Measurements from ENCODE around the gene HAGH. TPM values are rescaled to one million over a fixed set of nuclear protein-coding genes. Genes with fewer than 3 reads are reported as not detected.
A peak's percentile ranks its signal among the peaks of the same experiment; 100 is the strongest.
"Not testable (repeated sequence)": the region's sequence is repeated elsewhere in the genome, so short reads cannot be mapped to it uniquely, and the experiment has no call there.

The HAGH gene
- polyA plus RNA-seq (ENCODE audit: insufficient read length in 4 of 4), result 10 to 100 TPM; 38.0 to 56.2 (median 49.5) TPM

- DNase-seq (ENCODE audit: low read depth in 4 of 4, low spot score in 2 of 4), result peak; percentile 82 to 91 (median 89)
These were observed at the start of gene HAGH, which contains the start of gene FAHD1 for GRCh38 chr16:1826691-1827573. HAGH (minus strand) TSS chr16:1826825; CDS start chr16:1826787, 38 bp downstream. FAHD1 (plus strand) TSS chr16:1827206; CDS start chr16:1827239, 33 bp downstream.

DNA sequence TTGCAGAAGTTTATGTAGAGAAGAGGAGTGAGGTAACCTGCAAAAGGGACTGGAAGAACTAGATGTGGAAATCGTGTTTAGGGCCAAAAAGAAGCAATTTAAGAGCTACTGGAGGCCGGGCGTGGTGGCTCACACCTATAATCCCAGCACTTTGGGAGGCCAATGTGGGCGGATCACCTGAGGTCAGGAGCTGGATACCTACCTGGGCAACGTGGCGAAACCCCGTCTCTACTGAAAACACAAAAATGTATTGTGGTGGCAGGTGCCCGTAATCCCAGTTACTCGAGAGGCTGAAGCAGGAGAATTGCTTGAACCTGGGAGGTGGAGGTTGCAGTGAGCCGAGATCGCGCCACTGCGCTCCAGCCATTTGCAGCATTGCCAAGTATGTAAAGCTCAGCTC, 49.4 kb upstream of the HAGH start:
- not testable (repeated sequence) for DNase-seq (ENCODE audit: low read depth in 4 of 4, low spot score in 2 of 4)

GRCh38 chr16:1874854-1875253, 48.2 kb upstream of the HAGH start:
- DNase-seq (ENCODE audit: low read depth in 4 of 4, low spot score in 2 of 4), result peak in 1 of 4 donors; percentile 21

DNA sequence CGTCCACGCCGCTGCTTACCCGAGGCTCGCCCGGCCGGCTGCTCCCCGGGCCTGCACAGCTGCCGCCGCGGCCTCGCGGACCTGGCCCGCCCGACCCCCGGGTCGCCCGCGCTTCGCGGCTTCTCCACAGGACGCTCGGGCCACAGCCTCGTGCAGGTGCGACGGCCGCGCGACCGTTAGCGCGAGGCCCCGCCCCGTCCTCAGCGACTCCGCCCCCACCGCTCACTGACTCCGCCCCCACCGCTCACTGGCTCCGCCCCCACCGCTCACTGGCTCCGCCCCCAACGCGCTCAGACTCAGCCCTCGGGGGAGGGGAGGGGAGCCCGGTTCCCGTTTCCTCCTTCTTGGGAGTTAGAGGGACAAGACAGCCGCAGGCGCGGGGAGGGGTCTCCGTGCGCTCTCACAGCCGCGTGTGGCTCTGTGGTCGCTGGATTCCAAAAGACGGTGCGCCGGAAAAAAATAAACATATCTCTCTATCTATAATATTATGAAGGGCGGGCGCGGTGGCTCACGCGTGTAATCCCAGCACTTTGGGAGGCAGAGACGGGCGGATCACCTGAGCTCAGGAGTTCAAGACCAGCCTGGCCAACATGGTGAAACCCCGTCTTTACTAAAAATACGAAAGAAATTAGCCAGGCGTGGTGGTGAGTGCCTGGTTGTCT, 45.5 kb upstream of the HAGH start, which contains the start of gene MEIOB:
MEIOB (minus strand) TSS at position 191 of the 662 bp plus-strand sequence. CDS start 3,989 bp downstream, outside the sequence.
- no peak for DNase-seq (ENCODE audit: low read depth in 4 of 4, low spot score in 2 of 4)

GRCh38 chr16:1870365-1871082, 43.9 kb upstream of the HAGH start:
- no peak for DNase-seq (ENCODE audit: low read depth in 4 of 4, low spot score in 2 of 4)

DNA sequence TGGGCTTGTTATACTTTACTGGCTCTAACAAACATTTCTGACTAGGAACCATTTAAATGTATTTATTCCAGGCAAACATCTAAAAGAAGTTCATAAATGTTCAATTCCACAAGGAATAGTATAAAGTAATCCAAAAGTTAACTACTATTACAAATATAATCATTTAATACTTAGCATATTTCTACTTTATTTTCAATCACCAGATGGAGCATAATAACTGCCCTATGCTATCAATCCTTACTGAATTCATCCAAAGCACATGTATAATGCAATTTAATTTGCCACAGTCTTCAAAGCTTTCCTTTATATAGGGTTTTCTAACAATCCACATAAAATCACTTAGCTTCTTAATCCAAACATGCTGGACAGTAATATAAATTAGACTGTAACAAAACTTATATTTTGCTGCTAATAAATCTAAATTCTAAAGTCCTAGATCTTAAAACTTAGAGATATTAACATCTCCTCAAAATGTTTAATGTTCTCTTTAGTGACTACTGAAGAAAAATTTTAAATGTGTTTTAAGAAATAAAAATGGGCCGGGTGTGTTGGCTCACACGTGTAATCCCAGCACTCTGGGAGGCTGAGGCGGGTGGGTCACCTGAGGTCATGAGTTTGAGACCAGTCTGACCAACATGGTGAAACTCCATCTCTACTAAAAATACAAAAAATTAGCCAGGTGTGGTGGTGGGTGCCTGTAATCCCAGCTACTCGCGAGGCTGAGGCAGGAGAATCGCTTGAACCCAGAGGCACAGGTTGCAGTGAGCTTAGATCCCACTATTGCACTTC, 39.5 kb upstream of the HAGH start:
- no peak for DNase-seq (ENCODE audit: low read depth in 4 of 4, low spot score in 2 of 4)

DNA sequence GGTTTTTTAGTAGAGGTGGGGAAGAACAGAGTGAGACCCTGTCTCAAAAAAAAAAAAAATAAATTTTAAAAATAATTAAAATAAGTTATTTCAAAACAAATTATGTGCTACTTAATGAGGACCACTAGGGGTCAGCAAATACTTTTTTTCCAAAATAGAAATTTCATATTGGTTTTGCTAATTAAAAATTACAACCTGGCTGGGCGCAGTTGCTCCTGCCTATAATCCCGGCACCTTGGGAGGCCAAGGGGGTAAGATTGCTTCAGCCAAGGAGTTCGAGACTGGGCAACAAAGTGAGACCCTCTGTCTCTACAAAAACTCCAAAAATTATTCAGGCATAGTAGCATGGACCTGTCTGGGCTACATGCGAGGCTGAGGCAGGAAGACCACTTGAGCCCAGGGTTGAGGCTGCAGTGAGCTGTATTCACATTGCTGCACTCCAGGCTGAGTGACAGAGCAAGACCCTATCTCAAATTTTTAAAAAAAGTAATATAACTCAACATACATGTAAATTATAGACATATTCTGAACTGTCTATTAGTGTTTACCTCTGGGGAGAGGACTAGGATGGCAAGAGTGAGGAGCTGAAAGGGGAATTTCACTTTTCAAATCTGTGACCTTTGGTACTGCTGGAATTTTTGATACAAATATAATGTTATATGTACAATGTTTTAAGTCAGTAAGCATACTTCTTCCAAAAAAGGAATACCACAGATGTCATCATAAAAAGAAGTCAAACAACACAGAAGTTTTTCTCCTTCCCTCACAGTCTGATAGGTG, 37.2 kb upstream of the HAGH start:
- peak in 1 of 4 donors; percentile 23 for DNase-seq (ENCODE audit: low read depth in 4 of 4, low spot score in 2 of 4)

GRCh38 chr16:1862394-1862793, 35.8 kb upstream of the HAGH start:
- no peak for DNase-seq (ENCODE audit: low read depth in 4 of 4, low spot score in 2 of 4)

- DNase-seq (ENCODE audit: low read depth in 4 of 4, low spot score in 2 of 4), result no peak
These were observed 35.1 kb upstream of the HAGH start for GRCh38 chr16:1861730-1862129.

- no peak for DNase-seq (ENCODE audit: low read depth in 4 of 4, low spot score in 2 of 4)
These were observed 33.0 kb upstream of the HAGH start for GRCh38 chr16:1859650-1860049.

GRCh38 chr16:1858189-1858865, 31.7 kb upstream of the HAGH start:
- DNase-seq (ENCODE audit: low read depth in 4 of 4, low spot score in 2 of 4), result no peak

DNA sequence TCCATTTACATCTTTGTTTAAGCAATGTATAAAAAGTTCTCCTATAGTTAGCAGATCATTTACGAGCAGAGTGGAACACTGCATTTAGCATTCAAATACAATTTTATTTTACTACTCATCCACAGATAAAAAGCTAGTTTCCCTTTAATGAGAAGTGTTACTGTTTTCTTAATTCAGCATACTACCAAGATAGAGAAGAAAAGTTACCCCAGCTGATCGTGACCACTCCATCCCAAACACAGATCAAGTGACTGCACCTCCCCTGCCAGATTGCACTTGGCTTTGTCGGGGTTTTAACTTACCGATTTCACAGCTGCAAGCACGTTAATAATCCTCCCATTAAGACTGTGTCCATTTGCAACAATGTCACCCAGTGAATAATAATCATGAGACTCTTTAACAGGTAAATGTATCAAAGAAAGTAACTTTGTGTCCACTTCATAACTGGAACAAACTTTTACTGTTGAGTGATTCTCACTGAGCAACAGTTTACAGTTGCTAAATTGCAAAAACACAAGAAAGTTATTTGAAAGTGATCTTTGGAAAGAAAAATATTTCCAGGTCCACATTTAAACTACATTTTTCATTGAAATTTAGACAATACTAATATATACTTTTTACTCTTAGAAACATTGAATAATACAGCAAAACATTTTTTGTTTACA, 30.9 kb upstream of the HAGH start:
- no peak for DNase-seq (ENCODE audit: low read depth in 4 of 4, low spot score in 2 of 4)

DNA sequence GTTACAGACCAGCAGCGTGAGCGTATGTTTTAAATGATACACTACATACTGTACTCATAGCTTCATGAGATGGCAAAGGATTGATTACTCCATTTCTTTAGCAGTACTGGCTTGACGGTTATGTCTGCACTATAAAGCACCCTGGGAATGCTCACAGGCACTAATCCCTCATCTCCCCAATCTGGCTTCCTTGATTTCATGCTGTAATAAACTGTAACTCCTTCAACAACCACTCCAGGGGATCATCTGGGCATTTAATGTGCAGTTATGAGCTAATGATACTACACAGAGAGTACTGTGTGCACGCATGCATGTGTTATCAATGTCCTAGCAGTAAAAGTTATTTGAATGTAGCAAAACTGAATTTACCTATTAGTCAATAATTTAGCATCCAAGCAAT, 25.2 kb upstream of the HAGH start:
- no peak for DNase-seq (ENCODE audit: low read depth in 4 of 4, low spot score in 2 of 4)

DNA sequence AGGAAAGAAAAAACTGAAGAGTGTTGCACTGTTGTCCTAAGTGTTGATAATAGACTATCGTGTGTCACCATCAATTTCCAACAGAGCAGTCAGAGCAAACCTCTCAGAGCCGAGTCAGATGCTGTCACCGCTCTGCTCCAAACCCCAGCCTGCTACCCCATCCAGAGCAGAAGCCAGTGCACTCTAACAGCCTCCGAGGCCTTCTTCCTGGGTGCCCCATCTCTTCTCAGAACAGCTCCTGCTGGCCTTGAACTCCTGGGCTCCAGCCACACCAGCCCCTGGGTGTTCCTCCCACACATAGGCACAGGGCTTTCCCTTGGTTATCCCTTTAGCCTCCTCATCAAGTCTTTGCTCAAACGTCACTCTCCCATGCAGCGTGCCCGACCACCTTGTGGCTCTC, 24.4 kb upstream of the HAGH start:
- no peak for DNase-seq (ENCODE audit: low read depth in 4 of 4, low spot score in 2 of 4)

- DNase-seq (ENCODE audit: low read depth in 4 of 4, low spot score in 2 of 4), result no peak
These were observed 19.8 kb upstream of the HAGH start for GRCh38 chr16:1846416-1846815.

- no peak for DNase-seq (ENCODE audit: low read depth in 4 of 4, low spot score in 2 of 4)
These were observed 19.4 kb upstream of the HAGH start for GRCh38 chr16:1845985-1846384.

GRCh38 chr16:1839554-1839953, 12.9 kb upstream of the HAGH start:
- DNase-seq (ENCODE audit: low read depth in 4 of 4, low spot score in 2 of 4), result no peak

GRCh38 chr16:1834096-1834495, 7.5 kb upstream of the HAGH start:
- no peak for DNase-seq (ENCODE audit: low read depth in 4 of 4, low spot score in 2 of 4)
